Measurements from ENCODE around the gene EPHX1.

- TF ChIP-seq EZH2phosphoT487 (IDR thresholded peaks at IDR 0.05; ENCODE audit: low read depth) = no peak
- TF ChIP-seq CTCF (IDR thresholded peaks at IDR 0.05; ENCODE audit: low read depth, low read length) = no peak
These were observed 2.7 kb downstream of the EPHX1 start for GRCh38 chr1:225812488-225813213.

All from OCI-LY3 (cell line).